Hepatic stellate cell (primary cell): ENCODE results near the gene CCT8L2.
"Not testable (repeated sequence)": the region's sequence is repeated elsewhere in the genome, so short reads cannot be mapped to it uniquely, and the experiment has no call there.

Experiments used
- DNase-seq: peaks from one replicate; pipeline ENCODE4 v3.0.0; 2011; ENCODE audit warnings: low spot score

The CCT8L2 gene

GRCh38 chr22:16592710-16593109, at the start of gene CCT8L2:
CCT8L2 (minus strand) TSS chr22:16592810; CDS start chr22:16592550, 260 bp downstream.
- DNase-seq, result not testable (repeated sequence)

- not testable (repeated sequence) for DNase-seq
Measured at GRCh38 chr22:16635442-16635841, 42.8 kb upstream of the CCT8L2 start.

DNA sequence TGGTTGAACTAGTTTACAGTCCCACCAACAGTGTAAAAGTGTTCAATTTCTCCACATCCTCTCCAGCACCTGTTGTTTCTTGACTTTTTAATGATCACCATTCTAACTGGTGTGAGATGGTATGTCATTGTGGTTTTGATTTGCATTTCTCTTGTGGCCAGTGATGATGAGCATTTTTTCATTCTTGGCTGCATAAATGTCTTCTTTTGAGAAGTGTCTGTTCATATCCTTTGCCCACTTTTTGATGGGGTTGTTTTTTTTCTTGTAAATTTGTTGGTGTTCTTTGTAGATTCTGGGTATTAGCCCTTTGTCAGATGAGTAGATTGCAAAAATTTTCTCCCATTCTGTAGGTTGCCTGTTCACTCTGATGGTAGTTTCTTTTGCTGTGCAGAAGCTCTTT, 41.5 kb upstream of the CCT8L2 start:
- DNase-seq, result not testable (repeated sequence)

DNA sequence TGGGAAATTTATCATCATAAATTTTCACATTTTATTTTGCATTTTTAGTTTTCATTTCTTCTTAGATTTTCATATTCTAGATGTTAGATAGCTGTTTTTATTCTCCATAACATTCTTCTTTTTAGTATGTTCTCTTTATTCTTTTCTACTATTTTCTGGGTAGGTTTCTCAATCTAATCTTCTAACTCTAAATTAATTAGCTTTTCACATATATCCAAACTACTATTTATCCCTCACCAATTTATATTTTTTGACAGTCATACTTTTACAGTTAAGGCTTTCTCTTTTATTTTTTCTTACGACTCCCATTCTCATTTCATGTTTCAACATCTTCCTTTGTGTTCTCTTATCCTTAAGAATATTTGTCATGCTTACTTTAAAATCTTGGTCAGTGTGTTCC, 35.9 kb upstream of the CCT8L2 start:
- not testable (repeated sequence) for DNase-seq

GRCh38 chr22:16625018-16625417, 32.4 kb upstream of the CCT8L2 start:
- not testable (repeated sequence) for DNase-seq

GRCh38 chr22:16623595-16623994, 31.0 kb upstream of the CCT8L2 start:
- DNase-seq, result not testable (repeated sequence)

DNA sequence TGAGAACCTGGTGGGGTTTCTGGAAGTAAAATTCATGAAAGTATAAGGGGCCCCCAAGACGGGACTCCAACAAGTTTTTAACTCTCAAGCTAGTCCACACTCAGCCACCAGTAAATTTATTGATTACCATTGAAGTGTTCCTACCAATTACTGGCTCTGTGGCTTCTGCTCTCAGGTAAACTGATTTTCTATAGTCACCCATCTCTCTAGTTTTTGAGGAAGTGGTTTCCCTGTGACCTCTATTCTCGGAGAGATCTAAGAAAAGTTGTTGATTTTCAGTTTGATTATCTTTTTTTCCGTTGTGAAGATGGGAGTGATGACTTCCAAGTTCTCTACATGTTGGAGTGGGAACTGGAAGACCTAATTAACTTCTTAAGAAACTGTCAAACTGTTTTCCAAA, 24.9 kb upstream of the CCT8L2 start:
- not testable (repeated sequence) for DNase-seq

DNA sequence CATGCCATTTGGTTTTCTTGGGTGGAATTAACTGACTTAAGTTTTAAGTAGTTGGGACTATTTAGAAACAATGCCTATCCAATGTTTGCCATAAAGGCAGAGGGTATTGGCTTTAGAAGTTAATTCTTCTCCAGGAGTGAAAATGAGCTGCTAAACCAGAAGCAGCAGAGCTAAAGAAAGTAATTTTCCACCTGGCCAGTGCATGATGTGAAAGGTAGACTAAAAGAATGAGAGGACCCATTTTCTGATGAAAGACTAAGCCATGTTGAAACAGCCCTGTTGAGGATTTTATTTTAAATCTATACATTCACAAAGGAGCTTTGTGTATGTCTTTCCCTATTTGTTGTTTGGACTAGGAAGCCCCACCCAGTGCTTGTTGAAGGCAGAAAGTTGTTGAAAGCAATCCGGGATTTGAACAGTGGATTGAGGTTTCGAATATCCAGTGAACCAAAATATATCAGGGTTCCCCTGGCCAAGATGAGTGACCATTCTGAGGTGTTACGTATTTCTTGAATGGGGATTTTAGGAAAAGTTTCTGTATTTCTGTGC, 23.9 kb upstream of the CCT8L2 start:
- DNase-seq, result not testable (repeated sequence)

DNA sequence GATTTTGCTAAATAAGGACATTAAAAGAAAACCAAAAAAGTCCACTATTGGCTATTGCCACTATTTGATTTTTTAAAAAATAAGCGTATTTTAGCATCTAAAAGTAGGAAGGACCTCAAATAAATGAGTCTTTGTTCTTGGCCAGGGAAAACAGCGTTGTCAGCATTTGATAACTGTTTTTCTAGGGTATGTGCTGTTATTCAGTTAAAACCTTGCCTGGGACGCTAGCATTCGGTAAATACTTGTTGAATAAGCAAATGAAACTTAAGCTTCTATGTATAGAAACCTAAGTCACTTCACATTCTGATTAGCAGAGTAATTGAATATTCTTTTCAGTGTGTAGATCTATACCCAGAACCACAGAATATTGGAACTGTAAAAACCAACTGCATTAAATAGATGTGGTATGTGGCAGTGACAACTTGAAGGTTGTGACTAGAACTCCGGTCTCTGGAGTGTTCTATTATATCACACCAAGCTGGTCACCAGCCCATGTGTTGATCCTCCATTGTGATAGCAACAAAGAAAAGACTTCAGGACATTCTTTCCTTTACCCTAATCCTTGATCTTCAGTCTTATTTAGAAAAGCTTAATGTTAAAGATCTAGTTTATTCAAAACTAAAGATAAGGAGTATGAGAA, 23.1 kb upstream of the CCT8L2 start:
- not testable (repeated sequence) for DNase-seq

GRCh38 chr22:16609548-16610261, 17.1 kb upstream of the CCT8L2 start:
- no peak for DNase-seq

DNA sequence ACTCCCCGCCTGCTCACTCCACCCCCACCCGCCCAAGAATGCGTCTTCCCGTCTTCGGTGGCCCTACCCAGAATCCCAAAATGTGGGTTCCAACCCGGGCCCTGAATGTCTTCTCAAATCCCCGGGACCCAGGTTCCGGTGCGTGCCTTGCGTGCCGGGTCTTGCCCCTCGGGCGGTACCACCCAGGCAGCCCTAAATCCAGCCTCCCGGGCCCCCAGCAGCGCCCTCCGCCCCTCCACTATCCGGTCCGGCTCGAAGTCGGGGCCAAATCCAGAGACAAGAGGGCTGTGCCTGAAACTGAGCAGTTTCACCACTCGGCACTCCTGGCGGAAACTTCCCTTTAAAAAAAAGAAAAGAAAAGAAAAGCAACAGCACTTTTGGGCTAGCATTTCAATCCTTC, 16.3 kb upstream of the CCT8L2 start:
- no peak for DNase-seq

DNA sequence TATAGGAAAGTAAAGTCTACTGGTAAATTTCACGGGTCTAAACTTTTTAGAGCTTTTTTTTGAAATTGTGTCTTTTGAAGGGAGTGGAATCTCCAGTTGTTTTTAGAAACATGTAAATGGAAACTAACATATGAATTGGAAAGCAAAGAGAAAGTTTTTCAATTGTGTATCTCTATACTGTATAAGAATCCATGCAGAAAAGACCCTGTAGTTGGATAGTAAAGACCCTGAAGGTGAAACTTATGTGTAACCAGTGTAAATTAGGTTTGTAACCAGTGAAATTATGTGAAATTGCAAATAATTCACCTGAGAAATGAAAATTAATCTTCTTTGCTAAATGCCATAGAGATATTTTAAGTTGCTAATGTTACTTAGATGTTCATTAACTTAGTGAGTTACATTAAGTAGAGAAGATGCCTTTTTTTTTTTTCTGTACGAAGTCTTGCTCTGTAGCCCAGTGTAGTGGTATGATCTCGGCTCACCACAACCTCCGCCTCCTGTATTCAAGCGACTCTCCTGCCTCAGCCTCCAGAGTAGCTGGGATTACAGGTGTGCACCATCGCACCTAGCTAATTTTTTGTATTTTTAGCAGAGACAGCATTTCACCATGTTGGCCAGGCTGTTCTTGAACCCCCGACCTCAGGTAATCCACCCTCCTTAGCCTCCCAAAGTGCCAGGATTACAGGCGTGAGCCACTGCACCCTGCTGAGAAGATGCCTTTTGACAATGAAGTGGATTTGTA, 11.8 kb upstream of the CCT8L2 start:
- DNase-seq, result not testable (repeated sequence)

GRCh38 chr22:16603770-16604242, 11.2 kb upstream of the CCT8L2 start:
- not testable (repeated sequence) for DNase-seq

DNA sequence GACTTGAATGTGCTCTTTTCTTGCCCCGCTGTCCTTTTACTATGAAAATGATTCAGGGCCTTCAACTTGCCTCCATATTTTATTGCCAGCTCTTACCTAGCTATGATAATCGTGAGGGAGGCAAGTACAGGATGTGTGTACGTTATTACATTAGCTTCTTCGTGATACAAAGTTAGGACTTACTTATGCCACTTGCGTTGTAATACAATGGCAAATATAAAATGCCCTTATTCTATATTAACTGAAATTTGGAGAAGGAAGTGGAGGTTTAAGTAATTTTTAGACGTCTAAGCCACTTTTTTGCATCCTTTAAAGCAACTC, 10.8 kb upstream of the CCT8L2 start:
- no peak for DNase-seq

DNA sequence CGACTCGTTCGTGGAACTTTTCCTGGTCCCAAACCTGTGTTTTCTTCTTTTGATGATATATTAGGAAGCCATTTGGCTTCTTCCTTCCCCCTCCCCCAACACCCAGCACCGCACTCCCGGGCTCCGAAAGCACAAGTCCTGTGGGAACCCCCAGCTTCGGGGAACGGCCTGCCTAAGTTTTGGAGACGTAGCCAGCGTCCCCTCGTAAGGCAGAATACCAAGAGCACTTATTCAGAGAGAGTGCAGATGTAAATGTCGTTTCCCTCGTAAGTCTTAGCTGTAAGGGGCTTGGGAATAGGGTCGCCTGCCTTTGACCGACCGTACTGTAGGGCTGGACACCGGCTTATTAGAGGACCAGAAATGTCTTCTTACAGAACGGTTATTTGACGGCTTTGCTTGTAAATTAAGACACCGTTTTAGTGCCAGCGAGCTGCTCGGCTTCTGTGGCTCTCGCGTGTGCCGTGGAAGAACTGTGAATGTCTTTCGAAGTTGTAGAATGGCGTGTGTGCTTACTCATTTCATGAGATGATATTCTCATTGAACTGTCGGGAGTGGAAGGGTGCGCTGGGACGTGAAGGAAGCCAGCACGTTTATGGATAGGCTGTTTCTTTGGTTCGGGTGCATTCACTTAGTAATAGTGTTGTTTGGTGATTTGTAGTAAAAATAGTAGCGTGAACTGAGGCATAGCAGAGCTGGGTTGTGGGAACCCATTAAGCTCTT, 10.3 kb upstream of the CCT8L2 start:
- not testable (repeated sequence) for DNase-seq

- DNase-seq, result not testable (repeated sequence)
Measured at GRCh38 chr22:16602224-16602727, 9.7 kb upstream of the CCT8L2 start.

DNA sequence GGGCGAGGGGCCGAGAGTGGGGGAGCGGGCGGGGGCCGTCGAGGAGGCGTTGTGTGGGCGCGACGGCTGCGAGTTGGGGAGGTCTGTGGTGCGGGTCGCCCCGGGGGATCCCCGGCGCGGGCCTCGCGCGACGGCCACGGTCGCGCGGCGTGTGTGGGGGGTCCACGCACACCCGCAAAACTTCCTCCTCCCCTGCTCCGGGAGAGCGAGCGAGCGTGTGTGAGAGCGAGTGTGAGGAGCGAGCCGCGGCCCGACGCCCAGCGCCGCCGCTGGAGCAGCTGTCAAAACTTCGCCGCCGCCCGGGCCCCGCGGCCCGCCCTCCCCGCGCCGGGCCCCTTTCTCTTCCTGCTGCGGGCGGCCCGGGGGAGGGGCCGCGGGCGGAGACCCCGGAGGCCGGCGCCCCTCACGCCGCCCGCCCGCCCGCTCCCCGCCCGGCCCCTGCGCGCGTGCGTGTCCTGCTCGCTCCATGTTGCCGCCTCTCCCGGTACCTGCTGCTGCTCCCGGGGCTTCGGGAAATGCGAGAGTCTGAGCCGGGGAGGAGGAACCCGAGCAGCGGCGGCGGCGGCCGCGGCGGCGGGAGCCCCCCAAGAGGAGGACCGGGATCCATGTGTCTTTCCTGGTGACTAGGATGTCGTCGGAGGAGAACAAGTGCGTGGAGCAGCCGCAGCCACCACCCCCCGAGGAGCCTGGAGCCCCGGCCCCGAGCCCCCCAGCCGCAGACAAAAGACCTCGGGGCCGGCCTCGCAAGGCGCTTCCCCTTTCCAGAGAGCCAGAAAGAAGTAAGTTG, 9.0 kb upstream of the CCT8L2 start:
- no peak for DNase-seq

GRCh38 chr22:16600644-16601436, 8.2 kb upstream of the CCT8L2 start:
- not testable (repeated sequence) for DNase-seq

GRCh38 chr22:16599648-16600047, 7.0 kb upstream of the CCT8L2 start:
- DNase-seq, result not testable (repeated sequence)

DNA sequence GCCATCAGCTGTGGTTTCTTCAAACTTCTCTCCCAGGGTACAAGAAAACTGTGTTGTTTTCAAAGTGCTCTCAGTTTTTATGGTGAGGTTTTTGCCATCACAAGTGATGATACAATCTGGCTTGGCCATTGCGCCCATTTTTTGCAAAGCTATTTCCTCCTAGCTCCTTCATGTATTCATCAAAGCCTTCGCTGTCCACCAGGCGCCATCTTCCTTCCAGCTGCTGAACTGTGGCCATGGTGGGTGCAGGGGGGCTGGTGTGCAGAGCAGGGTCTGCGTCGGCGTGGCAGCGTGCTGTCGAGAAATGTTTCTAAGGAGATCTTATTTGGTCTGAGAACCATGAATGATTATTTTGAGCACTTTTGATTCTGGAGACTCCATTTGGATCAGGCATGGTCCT, 2.6 kb upstream of the CCT8L2 start:
- DNase-seq, result not testable (repeated sequence)
